K562 (cell line): ENCODE results near the gene EXOC4. TPM values are rescaled to one million over a fixed set of nuclear protein-coding genes. Genes with fewer than 3 reads are reported as not detected.

Experiments
- ATAC-seq: fragments of 200-7000 bp; cut with Tn5 transposase; 3 replicates; pipeline ENCODE4 v1.9.1; 2020; ENCODE audit warnings: moderate library complexity
- BruUV-seq: library from RNA; stranded (reverse); fragments of 400-500 nt; replicated peaks from 2 replicates; lab custom pipeline; 2021; lab: Mats Ljungman, UMichigan
- CTCF ChIA-PET: fragments of 300-600 bp; formaldehyde crosslinking; extraction: SDS; loops from one replicate; lab custom pipeline; 2021; ENCODE audit warnings: low intra/inter-chr PET ratio; lab: Yijun Ruan, JAX
- POLR2A ChIA-PET: fragments of 300-600, 350-650 bp; sonication (Branson Sonifier 250); formaldehyde crosslinking; extraction: SDS; loops from one replicate; lab custom pipeline; 2021; ENCODE audit warnings: antibody characterized with exemption, inconsistent platforms; lab: Yijun Ruan, JAX
- DNase-seq, 4 experiments: peaks; one replicate each; pipeline versions ENCODE4 v3.0.0 to v3.0.0-alpha.2; 2011 to 2018; ENCODE audit warnings: low spot score in 3 of 4, mixed read lengths in 3 of 4; ENCODE audit errors: extremely low read depth in 1 of 4
- FAIRE-seq: peaks from 2 replicates; lab custom pipeline; 2011; peaks lifted over from hg19 to GRCh38; lab: Jason Lieb, UNC
- H2AFZ ChIP-seq: 2 replicates; pipeline ENCODE4 v1.6.0; 2011; ENCODE audit warnings: low read depth, low read length, control low read depth, inconsistent platforms
- H3K27ac ChIP-seq: fragments of 200-600 bp; 3 replicates; pipeline ENCODE4 v1.8.0; 2011; ENCODE audit warnings: low read depth, mild to moderate bottlenecking, control low read depth, inconsistent platforms, low read length, moderate library complexity, mixed read lengths; ENCODE audit errors: extremely low read depth
- H3K27me3 ChIP-seq, 2 experiments: fragments of 300-600 bp in 1 of 2; 2 replicates in 1 of 2; 3 replicates in 1 of 2; pipeline versions ENCODE4 v1.6.0 to v1.8.0; 2011; ENCODE audit warnings: inconsistent platforms in 2 of 2, low read length in 2 of 2, mild to moderate bottlenecking in 1 of 2, mixed read lengths in 1 of 2, moderate library complexity in 1 of 2; ENCODE audit not compliant: control insufficient read depth in 2 of 2, insufficient read depth in 2 of 2
- H3K36me3 ChIP-seq: fragments of 300-600 bp; 3 replicates; pipeline ENCODE4 v1.8.0; 2011; ENCODE audit warnings: mild to moderate bottlenecking, low read length, inconsistent platforms; ENCODE audit not compliant: control insufficient read depth, insufficient read depth
- H3K4me1 ChIP-seq, 2 experiments: fragments of 200-600 bp in 1 of 2; replicated peaks in 1 of 2; 2 replicates in 1 of 2; 3 replicates in 1 of 2; pipeline versions ENCODE4 v1.5.1 to v1.8.0; 2011; ENCODE audit warnings: inconsistent platforms in 2 of 2, low read length in 2 of 2, mild to moderate bottlenecking in 1 of 2, mixed read lengths in 1 of 2, moderate library complexity in 1 of 2; ENCODE audit not compliant: control insufficient read depth in 2 of 2, insufficient read depth in 2 of 2
- H3K4me2 ChIP-seq: 2 replicates; pipeline ENCODE4 v1.6.1; 2011; ENCODE audit warnings: low read length, control low read depth, inconsistent platforms, mixed read lengths; ENCODE audit not compliant: insufficient read depth
- H3K4me3 ChIP-seq: fragments of 200-600 bp; sonication (generic), shearing (Covaris generic); 2 replicates; pipeline ENCODE4 v1.5.1; 2016; ENCODE audit warnings: control low read depth, inconsistent platforms
- H3K79me2 ChIP-seq: fragments of 200-600 bp; 3 replicates; pipeline ENCODE4 v1.8.0; 2011; ENCODE audit warnings: low read length, inconsistent platforms; ENCODE audit not compliant: control insufficient read depth, insufficient read depth
- H3K9ac ChIP-seq, 2 experiments: 2 replicates each; pipeline versions ENCODE4 v1.6.0 to v1.6.1; 2011; ENCODE audit warnings: low read depth in 2 of 2, low read length in 2 of 2, control low read depth in 1 of 2, inconsistent platforms in 1 of 2, mild to moderate bottlenecking in 1 of 2, mixed read lengths in 1 of 2; ENCODE audit not compliant: insufficient read depth in 1 of 2
- H3K9me1 ChIP-seq: one replicate; pipeline ENCODE4 v1.6.0; 2011; ENCODE audit warnings: inconsistent platforms, mild to moderate bottlenecking, low read length, moderate library complexity; ENCODE audit not compliant: control insufficient read depth, insufficient read depth
- H3K9me3 ChIP-seq: replicated peaks from 2 replicates; pipeline ENCODE4 v1.5.1; 2011; ENCODE audit warnings: low read depth, low read length, inconsistent platforms; ENCODE audit not compliant: control insufficient read depth, insufficient read depth
- H4K20me1 ChIP-seq: replicated peaks from 2 replicates; pipeline ENCODE4 v1.6.1; 2011; ENCODE audit warnings: low read length, inconsistent platforms, mixed read lengths; ENCODE audit not compliant: control insufficient read depth, insufficient read depth
- DMBX1 ChIP-seq: fragments of 250-450 bp; sonication (Bioruptor Pico); IDR thresholded peaks from 2 replicates; pipeline ENCODE4 v1.8.0; 2022; ENCODE audit warnings: inconsistent platforms, mild to moderate bottlenecking, moderate library complexity, borderline replicate concordance
- MCM3 ChIP-seq: fragments of 450-650 bp; IDR thresholded peaks from 2 replicates; pipeline ENCODE4 v1.6.1; 2016
- NFYB ChIP-seq: IDR thresholded peaks from 2 replicates; pipeline ENCODE4 v1.6.1; 2011; ENCODE audit warnings: mild to moderate bottlenecking, moderate library complexity; ENCODE audit not compliant: insufficient read length; ENCODE audit errors: extremely low read depth
- NR2C2 ChIP-seq, 2 experiments: fragments of 200-800 bp in 1 of 2; sonication (Bioruptor generic) in 1 of 2; sonication (generic) in 1 of 2; formaldehyde crosslinking in 1 of 2; IDR thresholded peaks; 2 replicates each; pipeline versions ENCODE4 v1.6.1 to v1.8.0; 2016 to 2022; ENCODE audit warnings: mild to moderate bottlenecking in 1 of 2, missing compliant biosample characterization in 1 of 2, missing genetic modification characterization in 1 of 2, missing genetic modification reagents in 1 of 2
- PCBP1 ChIP-seq: fragments of 200-400 bp; formaldehyde crosslinking; IDR thresholded peaks from 2 replicates; pipeline ENCODE4 v1.6.1; 2018; ENCODE audit warnings: mild to moderate bottlenecking, low read depth, low read length; ENCODE audit not compliant: poor library complexity, severe bottlenecking
- SNRNP70 ChIP-seq: fragments of 200-400 bp; formaldehyde crosslinking; optimal IDR thresholded peaks from 2 replicates; pipeline ENCODE3; 2017; ENCODE audit warnings: low read depth, low read length
- SPI1 ChIP-seq: IDR thresholded peaks from 2 replicates; pipeline ENCODE4 v1.6.1; 2011; ENCODE audit warnings: low read depth, low read length, control low read depth, borderline replicate concordance
- SREBF2 ChIP-seq: sonication (generic); formaldehyde crosslinking; IDR thresholded peaks from 2 replicates; pipeline ENCODE4 v1.4.0; 2020; ENCODE audit warnings: mild to moderate bottlenecking, missing genetic modification reagents
- TRIM24 ChIP-seq, 2 experiments: fragments of 450-650 bp; IDR thresholded peaks; 2 replicates each; pipeline ENCODE4 v1.6.1; 2016
- ZNF277 ChIP-seq: fragments of 250-450 bp; sonication (Bioruptor Pico); IDR thresholded peaks from 2 replicates; pipeline ENCODE4 v1.8.0; 2022; ENCODE audit warnings: inconsistent platforms, mild to moderate bottlenecking, moderate library complexity, borderline replicate concordance
- ZNF586 ChIP-seq: fragments of 450-650 bp; formaldehyde crosslinking; conservative IDR thresholded peaks from 2 replicates; pipeline ENCODE4 v1.4.0; 2020; ENCODE audit warnings: mild to moderate bottlenecking, moderate library complexity
- WGBS: fragments of 100-300 bp; shearing (Covaris generic); methylation state at CpG from one replicate; pipeline ENCODE4 v1.1.6; 2016; ENCODE audit warnings: low coverage, mixed read lengths; ENCODE audit not compliant: insufficient coverage; ENCODE audit errors: missing lambda C conversion rate; 5-methylcytosine and 5-hydroxymethylcytosine counted together
- in situ Hi-C: fragments of 300-500 bp; cut with MboI; formaldehyde crosslinking; loops from 4 replicates; pipeline ENCODE4 v1.15.0; 2018; ENCODE audit warnings: inconsistent platforms, mixed read lengths
- intact Hi-C: fragments of 100-400 bp; cut with micrococcal nuclease; formaldehyde crosslinking; loops from 2 replicates; pipeline ENCODE4 v1.14.2; 2022
- polyA plus RNA-seq, 8 experiments: library from polyadenylated mRNA; depleted of rRNA in 4 of 8; stranded (reverse) in 5 of 8; unstranded in 3 of 8; fragments of >200 nt; fragmentation: Nextera tagmentation in 2 of 8; fragmentation: Illumina TruSeq in 1 of 8; extraction: Ambion mirVana in 2 of 8; extraction: Trizol in 1 of 8; gene quantifications; 2 replicates each; pipeline versions ENCODE4 v1.2.1 to v1.2.3, GENCODE V29; 2011 to 2014; ENCODE audit warnings: inconsistent platforms in 1 of 8, missing spikeins in 1 of 8
- total RNA-seq, 7 experiments: library from RNA; depleted of rRNA in 6 of 7; stranded (reverse); fragments of >200 nt in 6 of 7; fragmentation: Illumina TruSeq in 2 of 7; extraction: Trizol in 2 of 7; gene quantifications; 2 replicates each; pipeline versions ENCODE4 v1.2.1 to v1.2.3, GENCODE V29; 2011 to 2021; ENCODE audit warnings: low replicate concordance in 1 of 7

The EXOC4 gene
- total and polyA plus RNA-seq, 9 of the 15 experiments (the other 6 are each of a cell fraction or from before 2014, with no cell fraction given): 18.5 to 73.1 (median 46.6) TPM

GRCh38 chr7:133869556-133869955, 616.7 kb downstream of the EXOC4 start:
- Histone ChIP-seq H3K4me3 (no peak overlapping the region), H3K4me2 (no peak overlapping the region), H3K9ac (no peak overlapping the region), H2AFZ (no peak overlapping the region), H3K36me3 (no peaks in the 10 kb centered on the region), H3K4me1 (no peaks in the 10 kb centered on the region), H3K9me3 (no peaks in the 10 kb centered on the region), H3K79me2 (no peaks in the 10 kb centered on the region), H4K20me1 (no peaks in the 10 kb centered on the region), H3K9me1 (no peaks in the 10 kb centered on the region), H3K27ac (no peak overlapping the region), H3K27me3 (no peaks in the 10 kb centered on the region)
- in situ Hi-C loops: no loop called here
- ATAC-seq: no peak
- ChIA-PET POLR2A (interaction anchor here (0.7 to 0.9 kb wide), 2 partner anchors 19 to 21 kb away, joined by 3 to 5 read pairs; no protein-coding TSS in a partner anchor), CTCF (no interaction called here)
- no TSS peak for BruUV-seq
- intact Hi-C loops: no loop called here
- no peak for FAIRE-seq
- TF ChIP-seq NR2C2 (CRISPR knock-in tag; IDR thresholded peaks at IDR 0.05): no peak
- TF ChIP-seq NR2C2 (tag; IDR thresholded peaks at IDR 0.05): no peak
- TF ChIP-seq DMBX1 (CRISPR knock-in tag): no peak
- TF ChIP-seq MCM3: no peak
- DNase-seq: no peak
- 5% methylated on average over 1 of the region's 1 CpG for WGBS

- in situ Hi-C loops: no loop called here
- TF ChIP-seq ZNF586 (no peak), PCBP1 (no peak), NFYB (no peak), SREBF2 (CRISPR knock-in tag) (no peak), TRIM24 (IDR thresholded peaks at IDR 0.05) (no peak), SPI1 (no peak), ZNF277 (no peak), SNRNP70 (no peak)
- TF ChIP-seq, all 486 proteins: peak for 0
Measured at GRCh38 chr7:133871757-133872156, 618.9 kb downstream of the EXOC4 start.

More at GRCh38 chr7:133871757-133872156, 618.9 kb downstream of the EXOC4 start:
- ATAC-seq (no peak), FAIRE-seq (no peak), DNase-seq (no peak)
- H3K9me1 ChIP-seq: no peaks in the 10 kb centered on the region
- no peaks in the 10 kb centered on the region for H4K20me1 ChIP-seq
- H3K79me2 ChIP-seq: no peaks in the 10 kb centered on the region
- H3K27ac ChIP-seq: no peak overlapping the region
- 23% methylated on average over 1 of the region's 1 CpG for WGBS
- intact Hi-C loops: loop anchor here (10.0 kb wide), 1 partner anchor 383 kb away; no protein-coding TSS in a partner anchor
- no peak overlapping the region for H3K4me3 ChIP-seq
- H3K27me3 ChIP-seq: no peaks in the 10 kb centered on the region
- no peaks in the 10 kb centered on the region for H3K4me1 ChIP-seq
- no TSS peak for BruUV-seq
- ChIA-PET CTCF (no interaction called here), POLR2A (interaction anchor here (1.3 kb wide), 1 partner anchor 11 kb away, joined by 4 read pairs; no protein-coding TSS in a partner anchor)
- no peak overlapping the region for H3K4me2 ChIP-seq
- no peaks in the 10 kb centered on the region for H3K9me3 ChIP-seq
- no peaks in the 10 kb centered on the region for H3K36me3 ChIP-seq
- H2AFZ ChIP-seq: no peak overlapping the region
- no peak overlapping the region for H3K9ac ChIP-seq
